Stimulated activated CD8-positive, alpha-beta memory T cell treated with anti-CD3 and anti-CD28 coated beads, Interleukin-15, amount 100 ng/mL, for 48 hours (primary cell): ENCODE results near the gene CCNB1IP1.
A peak's percentile ranks its signal among the peaks of the same experiment; 100 is the strongest.
"Not testable (repeated sequence)": the region's sequence is repeated elsewhere in the genome, so short reads cannot be mapped to it uniquely, and the experiment has no call there.

ENCODE experiments used
- DNase-seq, 2 donors: peaks; one replicate each; pipeline ENCODE4 v3.0.0-alpha.2; 2020; ENCODE audit warnings: low read depth in 2 of 2

The CCNB1IP1 gene, protein sequence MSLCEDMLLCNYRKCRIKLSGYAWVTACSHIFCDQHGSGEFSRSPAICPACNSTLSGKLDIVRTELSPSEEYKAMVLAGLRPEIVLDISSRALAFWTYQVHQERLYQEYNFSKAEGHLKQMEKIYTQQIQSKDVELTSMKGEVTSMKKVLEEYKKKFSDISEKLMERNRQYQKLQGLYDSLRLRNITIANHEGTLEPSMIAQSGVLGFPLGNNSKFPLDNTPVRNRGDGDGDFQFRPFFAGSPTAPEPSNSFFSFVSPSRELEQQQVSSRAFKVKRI

DNA sequence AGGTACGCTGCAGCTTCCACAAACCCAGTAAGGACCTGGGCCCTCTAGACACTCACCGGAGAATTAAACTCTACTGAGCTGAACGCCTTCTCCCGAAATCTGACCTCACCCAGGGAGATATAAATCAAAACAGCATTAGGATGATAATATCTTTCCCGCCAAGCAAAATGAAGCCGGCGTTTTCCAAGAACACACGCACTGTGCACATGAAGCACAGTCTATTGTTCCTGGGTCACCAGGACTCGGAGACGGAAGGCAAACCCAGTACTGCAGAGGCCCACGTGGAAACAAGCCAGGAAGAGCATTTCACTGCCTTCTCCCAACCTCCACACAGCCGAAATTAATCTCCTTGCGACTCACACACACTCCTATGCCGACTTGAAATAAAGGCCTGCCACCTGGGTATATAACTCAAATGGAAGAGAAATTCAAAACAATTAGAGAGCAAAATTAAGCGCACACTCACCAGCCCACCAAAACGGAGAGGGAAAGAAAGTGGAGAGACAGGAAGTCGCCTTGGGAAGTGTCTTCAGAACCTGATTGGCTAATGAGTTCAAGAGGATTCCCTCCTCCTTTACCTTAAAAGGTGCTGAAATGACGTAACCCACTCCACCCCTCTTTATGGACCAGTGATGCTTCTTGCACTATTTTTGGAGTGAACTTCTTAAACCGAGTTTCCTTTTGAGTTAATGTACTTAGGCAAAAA, at the start of gene CCNB1IP1:
CCNB1IP1 (minus strand) TSS at position 492 of the 706 bp plus-strand sequence. CDS start 16,756 bp downstream, outside the sequence.
- DNase-seq, result peak; percentile 20 to 40

DNA sequence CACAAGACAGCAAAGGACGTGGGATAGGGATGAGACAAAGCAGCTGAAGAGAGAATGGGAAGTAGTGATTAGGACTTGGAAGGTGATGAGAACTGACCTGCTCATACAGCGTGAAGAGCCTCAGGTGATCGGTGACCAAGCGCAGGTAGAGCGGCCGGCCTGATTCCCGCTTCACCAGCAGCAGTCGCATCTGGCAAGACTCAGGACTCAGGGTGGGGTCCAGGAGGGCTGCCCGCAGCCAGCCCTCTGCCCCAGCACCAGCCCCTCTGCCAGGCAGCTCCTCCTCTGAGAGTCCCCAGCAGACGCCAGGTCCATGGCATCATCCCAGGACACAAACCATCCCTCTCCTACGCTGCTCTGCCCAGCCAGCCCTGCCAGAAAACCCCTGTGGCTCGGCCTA, 49.4 kb upstream of the CCNB1IP1 start:
- DNase-seq, result no peak

DNA sequence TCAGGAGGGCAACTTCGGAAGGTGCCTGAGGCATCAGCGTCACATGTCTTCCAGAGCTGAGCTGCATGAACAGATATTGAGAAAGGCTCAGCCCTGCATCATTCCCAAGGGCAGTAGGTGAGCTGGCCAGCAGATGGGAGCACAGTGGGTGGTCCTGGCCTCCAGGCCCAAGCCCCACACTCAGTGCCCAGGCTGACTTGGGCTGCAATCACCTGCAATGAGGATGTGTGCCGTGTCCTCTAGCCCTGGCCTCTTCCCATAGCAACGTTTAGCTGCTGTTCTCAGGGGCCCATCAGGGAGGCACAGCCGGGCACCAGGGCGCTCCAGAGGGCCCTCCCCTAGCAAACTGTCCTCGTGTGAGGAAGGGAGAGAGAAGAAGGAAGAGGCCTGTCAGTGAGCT, 48.3 kb upstream of the CCNB1IP1 start:
- no peak for DNase-seq

DNA sequence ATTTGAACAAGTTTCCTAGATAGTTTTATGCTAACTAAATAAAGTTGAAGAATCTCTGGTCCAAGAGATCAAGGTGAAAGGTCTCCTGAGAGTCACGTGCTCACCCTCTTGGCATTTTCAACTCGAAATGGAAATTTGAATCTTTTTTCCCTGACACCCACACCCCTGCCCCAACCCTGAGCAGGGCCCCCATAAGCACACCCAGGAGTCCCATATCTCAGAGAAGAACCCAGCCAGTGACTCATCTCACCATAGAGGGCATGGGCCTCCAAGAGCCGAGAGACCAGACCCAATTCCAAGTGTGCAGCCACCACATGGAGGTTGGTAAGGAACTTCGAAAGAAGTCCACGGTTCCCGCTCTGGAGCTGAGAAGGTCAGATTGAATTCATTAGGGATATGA, 47.6 kb upstream of the CCNB1IP1 start:
- DNase-seq, result no peak

DNA sequence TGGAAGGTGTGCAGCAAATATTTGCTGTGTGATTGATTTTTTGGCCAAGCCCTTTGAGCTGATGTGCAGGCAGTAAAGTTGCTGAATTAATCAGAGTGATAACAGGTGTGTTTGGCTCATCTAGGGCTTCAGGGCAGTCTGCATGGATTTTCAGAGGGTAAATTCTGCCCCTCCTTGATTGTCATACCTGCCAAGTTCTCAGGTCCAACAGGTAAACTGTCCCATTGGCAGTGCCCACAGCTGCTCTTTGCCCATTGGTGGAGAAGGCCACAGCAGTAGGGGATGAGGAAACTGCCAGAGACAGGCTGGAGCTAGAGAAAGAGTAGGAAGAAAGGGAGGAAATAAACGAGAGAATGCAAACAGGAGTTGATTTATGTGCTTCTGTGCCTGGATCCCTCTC, 46.7 kb upstream of the CCNB1IP1 start:
- DNase-seq, result no peak

DNA sequence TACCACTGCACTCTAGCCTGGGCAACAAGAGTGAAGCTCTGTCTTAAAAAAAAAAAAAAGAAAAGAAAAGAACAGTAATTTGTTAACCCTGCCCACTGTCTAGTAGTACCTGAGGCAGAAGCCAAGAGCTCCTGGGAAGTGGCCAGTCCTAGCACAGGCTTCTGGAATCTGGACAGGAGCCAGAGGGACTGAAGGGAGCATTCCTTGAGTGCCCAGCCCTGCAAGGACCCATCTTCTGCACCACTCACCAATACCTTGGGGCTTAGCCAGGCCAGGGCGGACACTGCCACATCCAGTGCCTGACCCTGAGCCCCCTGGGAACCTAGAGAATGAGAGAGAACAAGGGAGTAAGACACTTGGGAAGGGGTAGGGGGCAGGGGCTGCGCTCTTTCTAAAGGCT, 44.1 kb upstream of the CCNB1IP1 start:
- no peak for DNase-seq

DNA sequence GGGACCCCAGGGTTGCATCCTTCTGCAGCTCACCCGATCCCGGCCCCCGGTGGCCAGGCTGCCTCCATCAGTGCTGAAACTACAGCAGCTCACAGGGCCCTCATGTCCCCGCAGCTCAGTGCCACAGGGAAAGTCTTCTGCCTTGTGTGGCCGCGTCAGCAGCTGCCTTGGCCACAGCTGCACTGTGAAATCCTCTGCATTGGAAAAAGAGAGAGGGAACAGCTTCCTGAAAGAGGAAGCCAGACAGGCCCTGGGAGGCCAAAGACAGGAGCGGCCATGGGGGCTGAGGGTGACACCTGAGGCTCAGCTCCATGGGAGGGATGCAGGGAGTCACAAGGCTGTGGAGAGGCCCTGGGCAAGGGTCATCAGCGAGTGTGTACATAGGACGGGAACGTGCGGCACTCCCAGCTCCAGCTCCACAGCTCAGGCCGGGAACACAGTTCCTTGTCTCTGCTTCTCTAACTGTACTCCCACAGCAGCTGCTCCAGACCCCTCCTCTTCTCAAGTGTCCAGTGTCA, 43.1 kb upstream of the CCNB1IP1 start:
- no peak for DNase-seq

DNA sequence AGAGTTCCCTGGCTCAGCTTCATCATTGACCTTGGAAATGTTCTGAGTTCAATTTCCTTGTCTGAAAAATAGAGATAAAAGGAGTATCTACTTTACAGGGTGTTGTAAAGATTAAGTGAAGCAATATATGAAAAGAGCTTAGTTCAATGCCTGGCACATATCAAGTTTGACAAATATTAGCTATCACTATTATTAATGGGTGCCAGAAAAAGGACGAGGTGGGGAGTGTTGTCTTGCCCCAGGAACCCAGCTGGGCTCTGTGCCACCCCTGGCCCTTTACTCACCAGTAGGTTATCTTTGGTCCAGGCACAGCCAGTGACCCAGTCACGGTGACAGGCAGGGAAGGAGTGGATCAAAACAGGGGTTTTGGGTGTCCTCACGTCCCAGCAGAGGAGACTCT, 42.4 kb upstream of the CCNB1IP1 start:
- no peak for DNase-seq

DNA sequence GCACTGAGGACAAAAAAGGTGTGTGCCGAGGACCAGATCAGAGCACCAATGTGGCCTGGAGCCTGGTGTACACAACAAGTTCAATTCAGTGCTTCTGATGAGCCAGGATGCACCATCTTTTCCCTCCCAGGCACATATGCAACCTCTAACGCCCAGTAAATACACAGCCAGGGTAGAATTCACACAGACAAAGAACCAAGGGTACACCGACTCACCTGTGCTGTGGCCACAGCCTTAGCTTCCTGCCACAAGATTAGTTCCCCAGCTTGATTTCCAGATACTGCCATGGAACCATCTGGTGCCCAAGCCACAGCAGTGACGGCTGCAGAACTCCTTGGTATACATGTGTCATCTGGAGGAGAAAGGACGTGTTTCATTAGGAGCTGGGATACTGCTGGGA, 39.7 kb upstream of the CCNB1IP1 start:
- no peak for DNase-seq

DNA sequence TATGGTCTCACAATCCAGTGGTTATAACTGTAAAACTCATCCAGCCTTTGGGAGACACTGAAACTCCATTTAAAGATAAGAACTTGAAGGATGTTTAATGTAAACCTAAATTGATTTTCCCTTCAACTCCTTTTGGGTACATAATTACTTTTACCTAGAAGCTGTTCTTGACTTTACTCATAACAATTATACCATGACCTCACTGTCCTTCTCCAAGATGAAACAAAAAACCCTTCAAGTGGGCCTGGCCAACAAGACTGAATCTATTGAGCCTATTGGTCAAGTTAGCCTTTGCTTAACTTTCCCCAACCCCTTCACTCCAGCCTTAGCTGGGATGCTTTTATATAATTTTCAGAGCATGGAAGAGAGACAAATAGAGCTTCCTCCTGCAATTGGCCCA, 32.8 kb upstream of the CCNB1IP1 start:
- DNase-seq, result no peak

DNA sequence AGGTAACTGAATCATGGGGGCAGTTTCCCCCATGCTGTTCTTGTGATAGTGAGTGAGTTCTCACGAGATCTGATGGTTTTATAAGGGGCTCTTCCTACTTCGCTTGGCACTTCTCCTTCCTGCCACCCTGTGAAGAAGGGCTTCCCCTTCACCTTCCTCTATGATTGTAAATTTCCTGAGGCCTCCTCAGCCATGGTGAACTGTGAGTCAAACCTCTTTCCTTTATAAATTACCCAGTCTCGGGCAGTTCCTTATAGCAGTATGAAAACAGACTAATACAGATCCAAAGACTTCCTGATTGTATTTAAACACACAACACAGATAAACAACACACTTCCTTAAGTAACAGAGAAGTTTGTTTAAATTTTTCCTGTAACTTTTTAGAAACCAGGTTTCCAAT, 25.4 kb upstream of the CCNB1IP1 start:
- not testable (repeated sequence) for DNase-seq

DNA sequence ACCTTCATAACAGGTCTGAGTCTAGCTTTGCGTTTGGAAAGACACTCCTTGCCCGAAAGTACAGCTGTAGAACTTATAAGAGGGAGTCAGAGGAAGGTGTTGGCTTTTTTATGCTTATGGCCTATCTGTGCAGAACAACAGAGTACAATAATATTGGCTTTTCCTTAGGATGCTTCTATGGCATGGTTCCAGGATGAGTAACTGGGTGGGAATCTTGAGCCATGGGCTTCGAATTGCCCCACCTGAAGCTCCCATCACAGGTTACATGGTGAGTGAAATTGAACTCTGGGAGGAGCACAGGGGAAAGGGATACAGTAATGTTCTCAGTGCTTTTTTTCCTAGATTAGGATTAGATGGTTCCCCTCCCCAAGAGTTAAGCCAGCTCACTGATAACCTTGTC, 23.3 kb upstream of the CCNB1IP1 start:
- no peak for DNase-seq

DNA sequence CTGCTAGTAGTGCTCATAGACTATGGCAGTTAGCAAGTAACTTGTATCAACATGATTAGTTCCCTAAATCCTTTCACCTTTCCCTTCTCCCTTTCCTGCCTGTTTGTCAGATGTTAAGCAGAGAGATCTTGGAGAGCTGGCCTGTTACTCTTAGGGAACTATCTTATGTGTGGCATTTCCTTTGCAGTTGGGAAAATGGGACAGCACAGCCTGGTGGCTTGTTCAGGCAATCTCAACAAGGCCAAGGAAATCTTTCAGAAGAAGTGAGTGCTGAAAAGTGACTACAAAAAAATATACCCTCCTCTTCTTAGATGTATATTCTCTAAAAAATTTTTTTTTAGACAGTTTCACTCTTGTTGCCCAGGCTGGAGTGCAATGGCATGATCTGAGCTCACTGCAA, 17.8 kb upstream of the CCNB1IP1 start:
- DNase-seq, result no peak

DNA sequence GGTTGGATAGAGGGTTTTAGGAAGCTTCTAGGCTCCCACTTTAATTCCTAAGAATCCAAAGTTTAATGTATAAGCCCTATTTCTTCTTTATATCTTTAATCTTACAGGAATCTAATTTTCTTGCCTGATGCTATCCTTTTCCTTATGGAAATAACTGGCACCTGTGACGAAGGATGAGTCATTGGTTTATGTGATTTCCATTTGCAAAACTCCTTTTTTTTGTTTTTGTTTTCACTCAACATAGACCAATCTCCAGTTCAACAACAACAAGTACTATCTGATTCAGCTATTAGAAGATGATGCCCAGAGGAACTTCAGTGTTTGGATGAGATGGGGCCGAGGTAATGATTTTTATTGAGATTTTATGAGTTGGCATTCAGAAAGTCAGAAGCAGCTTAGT, 17.2 kb upstream of the CCNB1IP1 start:
- no peak for DNase-seq

DNA sequence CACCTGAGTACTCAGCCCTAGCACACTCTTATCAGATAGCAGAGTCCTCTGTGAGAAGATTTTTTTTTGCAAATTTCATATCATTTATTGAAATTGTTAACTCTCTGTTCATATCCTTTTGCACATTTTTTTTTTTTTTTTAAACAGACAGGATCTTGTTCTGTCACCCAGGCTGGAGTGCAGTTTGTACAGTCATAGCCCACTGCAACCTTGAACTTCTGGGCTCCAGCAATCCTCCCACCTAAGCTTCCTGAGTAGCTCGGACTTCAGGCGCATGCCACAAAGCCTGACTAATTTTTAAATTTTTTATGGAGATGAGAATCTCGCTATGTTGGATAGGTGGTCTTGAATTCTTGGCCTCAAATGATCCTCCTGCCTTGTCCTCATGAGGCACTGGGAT, 14.7 kb upstream of the CCNB1IP1 start:
- DNase-seq, result no peak

DNA sequence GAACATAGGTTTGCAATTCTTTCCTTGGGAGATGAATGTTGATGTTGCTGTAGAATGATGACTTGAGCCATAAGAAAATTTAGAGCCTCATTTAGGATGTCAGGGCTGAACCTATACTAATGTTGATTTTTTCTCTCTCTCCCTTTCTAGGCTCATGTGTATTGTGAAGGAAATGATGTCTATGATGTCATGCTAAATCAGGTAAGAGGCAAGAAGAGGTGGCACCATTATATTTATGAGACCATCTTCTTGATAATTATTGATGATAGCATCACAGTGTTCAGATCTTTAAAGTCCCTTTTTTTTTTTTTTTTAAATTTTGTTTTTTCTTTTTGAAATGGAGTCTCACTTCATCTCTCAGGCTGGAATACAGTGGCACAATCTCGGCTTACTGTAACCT, 13.6 kb upstream of the CCNB1IP1 start:
- no peak for DNase-seq

DNA sequence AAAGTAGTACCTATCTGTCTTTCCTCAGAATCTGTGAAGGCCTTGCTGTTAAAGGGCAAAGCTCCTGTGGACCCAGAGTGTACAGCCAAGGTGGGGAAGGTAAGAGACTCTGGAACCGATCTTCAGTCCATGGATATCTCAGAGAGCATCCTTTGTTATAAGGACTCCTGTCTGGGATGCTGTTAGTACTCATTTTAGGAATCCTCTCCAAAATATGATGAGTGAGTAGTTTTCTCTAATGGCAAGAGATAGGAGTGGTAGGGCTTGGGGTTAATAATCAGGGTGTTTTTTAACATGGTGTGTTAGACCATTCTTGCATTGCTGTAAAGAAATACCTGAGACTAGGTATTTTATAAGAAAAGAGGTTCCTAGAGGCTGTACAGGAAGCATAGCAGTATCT, 12.3 kb upstream of the CCNB1IP1 start:
- no peak for DNase-seq

DNA sequence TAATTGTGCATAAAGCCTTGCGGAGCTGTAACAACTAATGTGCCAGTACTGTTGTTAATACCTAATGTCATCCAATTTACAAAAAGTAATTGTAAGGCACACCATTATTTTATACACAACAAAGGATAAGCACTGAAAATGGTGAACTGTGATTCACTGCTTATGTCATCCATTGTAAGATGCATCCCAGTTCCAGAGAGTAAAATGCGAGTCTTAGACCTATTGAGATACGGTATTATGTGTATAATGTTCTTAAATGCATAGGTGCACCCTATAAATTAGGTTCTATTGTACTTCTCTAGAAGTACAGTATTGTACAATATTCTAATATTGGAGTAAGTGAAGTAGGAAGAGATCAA, 10.8 kb upstream of the CCNB1IP1 start:
- no peak for DNase-seq

DNA sequence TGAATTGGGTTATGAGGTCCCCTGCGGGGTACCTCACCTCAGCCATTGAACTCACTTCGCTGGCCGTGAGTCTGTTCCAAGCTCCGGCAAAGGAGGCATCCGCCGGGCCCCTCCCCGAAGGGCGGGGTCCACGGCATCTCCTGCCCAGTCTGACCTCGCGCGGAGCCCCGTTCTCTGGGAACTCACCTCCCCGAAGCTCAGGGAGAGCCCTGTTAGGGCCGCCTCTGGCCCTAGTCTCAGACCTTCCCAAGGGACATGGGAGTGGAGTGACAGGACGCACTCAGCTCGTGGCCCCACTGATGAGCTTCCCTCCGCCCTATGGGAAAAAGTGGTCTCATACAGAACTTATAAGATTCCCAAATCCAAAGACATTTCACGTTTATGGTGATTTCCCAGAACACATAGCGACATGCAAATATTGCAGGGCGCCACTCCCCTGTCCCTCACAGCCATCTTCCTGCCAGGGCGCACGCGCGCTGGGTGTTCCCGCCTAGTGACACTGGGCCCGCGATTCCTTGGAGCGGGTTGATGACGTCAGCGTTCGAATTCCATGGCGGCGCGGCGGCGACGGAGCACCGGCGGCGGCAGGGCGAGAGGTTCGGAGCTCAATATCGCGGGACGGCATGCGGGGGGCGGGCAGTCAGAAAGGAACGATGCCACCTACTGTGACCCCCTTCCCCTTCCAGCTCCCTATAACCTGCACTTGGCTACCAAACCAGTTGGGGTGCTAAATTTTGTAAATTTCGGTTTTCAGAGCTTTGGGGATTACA, 10.2 kb upstream of the CCNB1IP1 start, which contains the start of gene PARP2:
PARP2 (plus strand) TSS at position 544 of the 770 bp plus-strand sequence; CDS start at position 551, 7 bp downstream.
- DNase-seq, result peak; percentile 97 to 98

DNA sequence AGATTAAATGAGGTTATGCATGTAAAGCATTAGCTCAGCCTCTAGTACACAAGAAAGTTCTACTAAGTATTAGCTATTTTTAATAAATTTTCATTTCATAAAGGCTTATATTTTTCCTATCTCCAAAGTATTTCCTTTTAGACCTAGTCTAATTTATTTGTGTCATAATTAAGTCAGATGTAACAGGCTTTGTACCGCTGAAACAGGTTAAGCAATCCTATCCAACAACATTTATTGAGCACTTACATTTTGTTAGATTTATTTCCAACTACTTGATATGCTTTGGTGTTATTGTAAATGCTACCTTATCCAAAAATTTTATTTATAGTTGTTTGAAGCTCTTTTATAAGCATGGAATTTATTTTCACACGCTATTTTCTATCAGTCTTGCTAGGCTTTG, 8.6 kb upstream of the CCNB1IP1 start:
- no peak for DNase-seq

DNA sequence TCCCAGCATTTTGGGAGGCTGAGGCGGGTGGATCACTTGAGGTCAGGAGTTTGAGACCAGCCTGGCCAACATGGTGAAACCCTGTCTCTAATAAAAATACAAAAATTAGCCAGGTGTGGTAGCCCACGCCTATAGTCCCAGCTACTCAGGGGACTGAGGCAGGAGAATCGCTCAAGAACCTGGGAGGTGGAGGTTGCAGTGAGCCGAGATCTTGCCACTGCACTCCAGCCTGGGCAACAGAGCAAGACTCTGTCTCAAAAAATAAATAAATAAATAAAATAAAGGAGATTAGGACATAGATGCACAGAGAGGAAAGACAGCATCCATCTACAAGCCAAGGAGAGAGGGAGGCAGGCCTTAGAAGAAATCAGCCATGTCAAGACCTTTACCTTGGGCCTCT, 8.0 kb upstream of the CCNB1IP1 start:
- not testable (repeated sequence) for DNase-seq

DNA sequence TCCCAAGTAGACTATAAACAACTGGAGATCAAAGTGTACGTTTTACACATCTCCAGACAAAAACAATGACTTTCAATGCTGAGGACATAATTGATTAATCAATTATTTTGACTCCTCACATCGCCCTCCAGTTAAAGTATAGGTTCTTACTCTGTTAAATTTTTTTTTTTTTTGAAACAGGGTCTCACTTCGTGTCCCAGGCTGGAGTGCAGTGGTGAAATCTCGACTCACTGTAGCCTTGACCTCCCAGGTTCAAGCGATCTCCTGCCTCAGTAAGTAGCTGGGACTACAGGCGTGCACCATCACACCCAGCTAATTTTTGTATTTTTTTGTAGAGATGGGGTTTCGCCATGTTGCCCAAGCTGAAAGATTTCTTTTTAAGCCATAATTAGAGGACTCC, 938 bp upstream of the CCNB1IP1 start:
- no peak for DNase-seq

DNA sequence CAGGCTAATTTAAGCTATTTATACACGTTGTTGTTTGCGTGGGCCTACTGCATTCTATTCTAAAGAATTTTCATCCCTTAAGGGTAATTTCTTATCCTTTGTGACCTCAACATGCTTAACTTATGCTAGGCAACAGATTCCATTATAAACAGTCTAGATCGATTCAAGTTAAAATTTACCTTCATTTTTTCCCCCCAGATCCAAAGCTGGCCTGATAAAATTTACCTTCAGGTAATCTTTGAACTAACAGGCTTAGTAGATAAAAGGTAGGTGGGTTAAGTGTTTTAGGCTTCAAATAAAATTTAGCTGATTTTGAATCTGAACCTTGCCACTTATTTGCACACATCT, 389 bp upstream of the CCNB1IP1 start:
- no peak for DNase-seq
